Mucosa of stomach (tissue), 1 donor: ENCODE data around the gene HSD17B2.

ENCODE experiments used
- H3K27me3 ChIP-seq: one replicate; pipeline ENCODE4 v1.7.0; 2013; ENCODE audit warnings: mild to moderate bottlenecking, low read length; ENCODE audit not compliant: control insufficient read depth, insufficient read depth
- H3K36me3 ChIP-seq: one replicate; pipeline ENCODE4 v1.7.0; 2013; ENCODE audit warnings: low read length; ENCODE audit not compliant: control insufficient read depth, insufficient read depth
- H3K4me1 ChIP-seq: one replicate; pipeline ENCODE4 v1.7.0; 2013; ENCODE audit warnings: mild to moderate bottlenecking, low read length; ENCODE audit not compliant: control insufficient read depth, insufficient read depth
- H3K4me3 ChIP-seq: one replicate; pipeline ENCODE4 v1.7.0; 2013; ENCODE audit warnings: low read length
- H3K9ac ChIP-seq: one replicate; pipeline ENCODE4 v1.7.0; 2013; ENCODE audit warnings: mild to moderate bottlenecking, low read length, moderate library complexity
- H3K9me3 ChIP-seq: one replicate; pipeline ENCODE4 v1.7.0; 2013; ENCODE audit warnings: mild to moderate bottlenecking, low read length, moderate library complexity; ENCODE audit not compliant: control insufficient read depth
- donor health status: Pancreatic carcinoma.

The HSD17B2 gene

DNA sequence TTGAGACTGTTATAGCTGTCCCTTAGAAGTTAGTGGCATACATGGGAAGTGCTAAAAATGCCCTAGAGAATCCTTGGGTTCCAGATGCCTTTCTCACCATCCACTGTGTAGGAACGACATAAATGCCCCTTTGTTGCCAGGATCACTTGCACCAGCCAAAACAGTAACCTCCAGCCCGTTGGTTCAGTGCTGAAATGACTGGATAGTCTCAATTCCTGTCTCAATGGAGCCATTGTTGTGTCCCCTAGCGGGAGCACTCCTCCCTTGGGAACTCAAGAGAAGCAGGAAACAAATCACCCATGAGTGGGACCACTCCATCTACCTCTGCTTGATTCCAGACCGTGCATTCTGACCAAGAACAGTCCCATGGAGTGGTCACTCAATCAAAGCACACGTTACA is 111.9 kb downstream of the HSD17B2 start:
- no peak overlapping the region for H3K4me3 ChIP-seq
- no peaks in the 10 kb centered on the region for H3K9me3 ChIP-seq
- H3K36me3 ChIP-seq = no peaks in the 10 kb centered on the region
- H3K4me1 ChIP-seq = no peaks in the 10 kb centered on the region
- H3K9ac ChIP-seq = no peak overlapping the region
- no peaks in the 10 kb centered on the region for H3K27me3 ChIP-seq

DNA sequence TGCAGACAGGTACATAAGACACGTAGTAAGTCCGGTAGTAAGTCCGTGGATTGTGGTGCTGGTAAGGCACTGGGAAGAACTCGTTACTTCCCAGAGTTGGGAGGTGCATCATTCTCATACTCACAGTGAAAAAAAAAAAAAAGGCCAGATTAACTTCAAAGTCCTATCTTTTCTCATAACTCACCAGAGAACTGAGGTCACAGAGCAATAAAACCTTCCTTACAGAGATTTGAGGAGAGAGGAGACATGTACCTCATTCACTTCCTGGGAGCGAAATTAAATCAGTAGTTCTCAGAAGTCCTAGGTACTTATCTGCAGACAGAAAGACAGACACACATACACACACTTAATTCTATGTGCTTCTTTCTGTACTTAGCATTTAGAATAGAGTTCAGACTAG is 112.5 kb downstream of the HSD17B2 start:
- no peaks in the 10 kb centered on the region for H3K27me3 ChIP-seq
- no peak overlapping the region for H3K9ac ChIP-seq
- no peak overlapping the region for H3K4me3 ChIP-seq
- peaks cover under 1% of the 10 kb centered on the region for H3K4me1 ChIP-seq
- no peaks in the 10 kb centered on the region for H3K36me3 ChIP-seq
- no peaks in the 10 kb centered on the region for H3K9me3 ChIP-seq
